ENCODE measurements around the gene PABPC1L. TPM values are rescaled to one million over a fixed set of nuclear protein-coding genes. Genes with fewer than 3 reads are reported as not detected.

The PABPC1L gene
- total and polyA plus RNA-seq, 2 of the 13 experiments (the other 11 are each of a cell fraction or from before 2014, with no cell fraction given), result 30.8 to 252 TPM

GRCh38 chr20:44960103-44960852, 50.4 kb downstream of the PABPC1L start, which contains the start of gene TOMM34 (continued):
- TF ChIP-seq ZFP91 (CRISPR knock-in tag; IDR thresholded peaks at IDR 0.05; ENCODE audit: borderline replicate concordance) (peak; percentile 91), ZSCAN30 (CRISPR knock-in tag; IDR thresholded peaks at IDR 0.05) (peak; percentile 71; the same call in 1 of the 2 replicates), JUN (CRISPR knock-in tag; IDR thresholded peaks at IDR 0.05) (peak; percentile 68; the same call in 1 of the 2 replicates), JDP2 (CRISPR knock-in tag; IDR thresholded peaks at IDR 0.05; ENCODE audit: borderline replicate concordance) (peak; percentile 91; the same call in 1 of the 2 replicates), NR2F6 (IDR thresholded peaks at IDR 0.05) (no peak), NR2F6 (CRISPR knock-in tag; IDR thresholded peaks at IDR 0.05) (peak; percentile 64), RFXAP (CRISPR knock-in tag; IDR thresholded peaks at IDR 0.05; ENCODE audit: borderline replicate concordance) (peak; percentile 79; the same call in 1 of the 2 replicates), ZNF503 (CRISPR knock-in tag; IDR thresholded peaks at IDR 0.05) (peak; percentile 90), ZHX1 (CRISPR knock-in tag; IDR thresholded peaks at IDR 0.05; ENCODE audit: low read depth) (peak; percentile 91), ZNF337 (CRISPR knock-in tag; IDR thresholded peaks at IDR 0.05; ENCODE audit: borderline replicate concordance, low read depth) (peak; percentile 89; the same call in 1 of the 2 replicates), ELK4 (CRISPR knock-in tag; IDR thresholded peaks at IDR 0.05; ENCODE audit: borderline replicate concordance) (0 out of 2 replicates have a peak, but pooled peaks have one; percentile 33), PAXIP1 (CRISPR knock-in tag; conservative IDR thresholded peaks at IDR 0.05) (peak; percentile 49; the same call in 1 of the 2 replicates), HNF4G (IDR thresholded peaks at IDR 0.05; ENCODE audit: borderline replicate concordance, low read depth, low read length) (peak; percentile 7; the same call in 1 of the 2 replicates), HNF4G (CRISPR knock-in tag; IDR thresholded peaks at IDR 0.05; ENCODE audit: borderline replicate concordance, low read depth) (peak; percentile 75; the same call in 1 of the 2 replicates), IRF1 (CRISPR knock-in tag; IDR thresholded peaks at IDR 0.05; ENCODE audit: low read depth) (no peak; the same call in 1 of the 2 replicates)

Data from HepG2 (cell line).